ENCODE results near the gene PTGIS. TPM values are rescaled to one million over a fixed set of nuclear protein-coding genes. Genes with fewer than 3 reads are reported as not detected.

Gene PTGIS
- total RNA-seq, 1 experiment from 2014 or later: 20.0 TPM

DNA sequence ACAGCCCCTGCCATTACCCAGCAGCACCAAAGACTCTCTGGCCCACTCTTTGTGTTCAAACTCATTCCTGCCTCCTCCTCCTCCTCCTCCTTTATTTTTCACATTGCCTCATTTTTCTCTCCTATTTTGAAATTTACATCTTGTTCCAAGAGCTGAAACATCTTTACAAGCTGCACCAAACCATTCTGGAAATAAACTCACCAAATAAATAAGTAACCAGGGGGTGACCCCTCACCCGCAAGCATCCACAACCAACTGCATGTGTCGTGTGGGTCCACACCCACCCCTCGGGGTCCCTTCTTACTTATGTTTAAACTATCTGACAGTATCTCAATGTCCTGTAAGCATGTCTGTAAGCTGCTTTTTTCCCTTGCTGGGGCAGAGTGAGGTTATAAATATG is 86.8 kb downstream of the PTGIS start:
- no peaks in the 10 kb centered on the region; the same call in 1 of the 2 replicates for H3K27me3 ChIP-seq (ENCODE audit: insufficient read depth, low read length)
- no peak overlapping the region for H3K27ac Mint-ChIP-seq
- H3K9me3 Mint-ChIP-seq: no peaks in the 10 kb centered on the region; a peak in 1 of 5 replicates
- no peak overlapping the region for H3K14ac ChIP-seq (ENCODE audit: insufficient read depth, low read length)
- H3K4me2 ChIP-seq (ENCODE audit: insufficient read depth, insufficient read length, low read length): no peak overlapping the region
- H3T11ph ChIP-seq (ENCODE audit: low read length): no peak overlapping the region
- no peak overlapping the region for H2BK20ac ChIP-seq (ENCODE audit: low read depth, low read length, poor library complexity, severe bottlenecking)
- TF ChIP-seq, protein P1, sequence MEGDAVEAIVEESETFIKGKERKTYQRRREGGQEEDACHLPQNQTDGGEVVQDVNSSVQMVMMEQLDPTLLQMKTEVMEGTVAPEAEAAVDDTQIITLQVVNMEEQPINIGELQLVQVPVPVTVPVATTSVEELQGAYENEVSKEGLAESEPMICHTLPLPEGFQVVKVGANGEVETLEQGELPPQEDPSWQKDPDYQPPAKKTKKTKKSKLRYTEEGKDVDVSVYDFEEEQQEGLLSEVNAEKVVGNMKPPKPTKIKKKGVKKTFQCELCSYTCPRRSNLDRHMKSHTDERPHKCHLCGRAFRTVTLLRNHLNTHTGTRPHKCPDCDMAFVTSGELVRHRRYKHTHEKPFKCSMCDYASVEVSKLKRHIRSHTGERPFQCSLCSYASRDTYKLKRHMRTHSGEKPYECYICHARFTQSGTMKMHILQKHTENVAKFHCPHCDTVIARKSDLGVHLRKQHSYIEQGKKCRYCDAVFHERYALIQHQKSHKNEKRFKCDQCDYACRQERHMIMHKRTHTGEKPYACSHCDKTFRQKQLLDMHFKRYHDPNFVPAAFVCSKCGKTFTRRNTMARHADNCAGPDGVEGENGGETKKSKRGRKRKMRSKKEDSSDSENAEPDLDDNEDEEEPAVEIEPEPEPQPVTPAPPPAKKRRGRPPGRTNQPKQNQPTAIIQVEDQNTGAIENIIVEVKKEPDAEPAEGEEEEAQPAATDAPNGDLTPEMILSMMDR (conservative IDR thresholded peaks at IDR 0.05): no peak
- H3K9ac ChIP-seq (ENCODE audit: extremely low read depth, insufficient read length, low read length): no peak overlapping the region
- H3K9me3 ChIP-seq (ENCODE audit: control insufficient read depth, low read depth, low read length): no peaks in the 10 kb centered on the region
- no peak overlapping the region for H2BK120ac ChIP-seq (ENCODE audit: low read depth, low read length, poor library complexity, severe bottlenecking)
- H2AFZ ChIP-seq (ENCODE audit: low read length): no peak overlapping the region
- no peak overlapping the region for H3K56ac ChIP-seq (ENCODE audit: insufficient read length, low read depth, low read length)
- no peak overlapping the region for H4K5ac ChIP-seq (ENCODE audit: insufficient read length, low read depth, low read length)
- H3K23me2 ChIP-seq (ENCODE audit: insufficient read length, low read depth, low read length, poor library complexity, severe bottlenecking): peaks cover 14% of the 10 kb centered on the region
- no peak overlapping the region for H3K27ac ChIP-seq (ENCODE audit: insufficient read length, low read depth, low read length)
- no peak overlapping the region for H3K18ac ChIP-seq (ENCODE audit: insufficient read length, low read depth, low read length)
- H3K4ac ChIP-seq (ENCODE audit: low read depth, low read length): no peak overlapping the region
- no peak overlapping the region for H2BK12ac ChIP-seq (ENCODE audit: insufficient read length, low read depth, low read length)
- no peaks in the 10 kb centered on the region for H4K20me1 ChIP-seq (ENCODE audit: control insufficient read depth, insufficient read depth, insufficient read length)
- no peak overlapping the region for H3K23ac ChIP-seq (ENCODE audit: insufficient read length, low read depth, low read length)
- H3K36me3 Mint-ChIP-seq (ENCODE audit: insufficient read depth in 1 of 3, low read depth in 3 of 3): peaks cover 0 to 5% (median 2%) of the 10 kb centered on the region in 3 experiments; a peak in 3 of 7 replicates
- no peak overlapping the region for H4K91ac ChIP-seq (ENCODE audit: insufficient read length, low read depth, low read length)
- no peaks in the 10 kb centered on the region for H3K79me2 ChIP-seq (ENCODE audit: insufficient read depth, low read length)
- no peak overlapping the region for H2BK5ac ChIP-seq (ENCODE audit: insufficient read length, low read length)
- peaks cover 5 to 14% of the 10 kb centered on the region in 2 experiments; a peak in 2 of 4 replicates for H3K4me1 Mint-ChIP-seq
- no peak overlapping the region for H4K8ac ChIP-seq (replicated peaks; ENCODE audit: insufficient read length, low read depth, low read length)
- no peak for DNase-seq
- no peak overlapping the region for H2AK5ac ChIP-seq (ENCODE audit: insufficient read length, low read length)
- no CpG with 5 or more reads among the region's 3 CpGs for WGBS (ENCODE audit: extremely low coverage, insufficient read length, low lambda C conversion rate)
- no peaks in the 10 kb centered on the region for H3K4me1 ChIP-seq (ENCODE audit: insufficient read depth, low read length)
- H3K4me3 Mint-ChIP-seq: no peak overlapping the region
- H3K79me1 ChIP-seq (ENCODE audit: insufficient read depth, low read depth, low read length, poor library complexity, severe bottlenecking): no peaks in the 10 kb centered on the region
- peaks cover 41% of the 10 kb centered on the region for H3K27me3 Mint-ChIP-seq (ENCODE audit: low read depth)
- H2BK15ac ChIP-seq (ENCODE audit: low read depth, low read length): no peak overlapping the region

All from H9 (cell line).